Left ventricle myocardium superior (tissue), 1 donor: Measurements from ENCODE around the gene MGAT5. TPM values are rescaled to one million over a fixed set of nuclear protein-coding genes. Genes with fewer than 3 reads are reported as not detected.
"Not testable (repeated sequence)": the region's sequence is repeated elsewhere in the genome, so short reads cannot be mapped to it uniquely, and the experiment has no call there.

ENCODE experiments used
- ATAC-seq: fragments of 200-7000 bp; cut with Tn5 transposase; one replicate; pipeline ENCODE4 v1.9.1; 2020; ENCODE audit warnings: mild to moderate bottlenecking, moderate library complexity
- DNase-seq: peaks from one replicate; pipeline ENCODE4 v3.0.0-alpha.2; 2020
- intact Hi-C: fragments of 100-400 bp; cut with micrococcal nuclease; formaldehyde crosslinking; loops from one replicate; pipeline ENCODE4 v1.11.0; 2022
- total RNA-seq: library from RNA; stranded (reverse); fragmentation: NEBNext Ultra II Directional; extraction: Animal tissue kit (Norgen Biotek cat#: 25700); gene quantifications from one replicate; pipeline ENCODE4 v1.2.1, GENCODE V29; 2021
- donor health status: DM: no; HTN: yes; CAD: no; lungs with severe emphysema.

MGAT5 gene
- total RNA-seq, 1 donor from 2014 or later: 98.1 TPM

GRCh38 chr2:134462275-134462674, 208.4 kb downstream of the MGAT5 start:
- intact Hi-C loops: no loop called here
- DNase-seq (no peak), ATAC-seq (no peak)

DNA sequence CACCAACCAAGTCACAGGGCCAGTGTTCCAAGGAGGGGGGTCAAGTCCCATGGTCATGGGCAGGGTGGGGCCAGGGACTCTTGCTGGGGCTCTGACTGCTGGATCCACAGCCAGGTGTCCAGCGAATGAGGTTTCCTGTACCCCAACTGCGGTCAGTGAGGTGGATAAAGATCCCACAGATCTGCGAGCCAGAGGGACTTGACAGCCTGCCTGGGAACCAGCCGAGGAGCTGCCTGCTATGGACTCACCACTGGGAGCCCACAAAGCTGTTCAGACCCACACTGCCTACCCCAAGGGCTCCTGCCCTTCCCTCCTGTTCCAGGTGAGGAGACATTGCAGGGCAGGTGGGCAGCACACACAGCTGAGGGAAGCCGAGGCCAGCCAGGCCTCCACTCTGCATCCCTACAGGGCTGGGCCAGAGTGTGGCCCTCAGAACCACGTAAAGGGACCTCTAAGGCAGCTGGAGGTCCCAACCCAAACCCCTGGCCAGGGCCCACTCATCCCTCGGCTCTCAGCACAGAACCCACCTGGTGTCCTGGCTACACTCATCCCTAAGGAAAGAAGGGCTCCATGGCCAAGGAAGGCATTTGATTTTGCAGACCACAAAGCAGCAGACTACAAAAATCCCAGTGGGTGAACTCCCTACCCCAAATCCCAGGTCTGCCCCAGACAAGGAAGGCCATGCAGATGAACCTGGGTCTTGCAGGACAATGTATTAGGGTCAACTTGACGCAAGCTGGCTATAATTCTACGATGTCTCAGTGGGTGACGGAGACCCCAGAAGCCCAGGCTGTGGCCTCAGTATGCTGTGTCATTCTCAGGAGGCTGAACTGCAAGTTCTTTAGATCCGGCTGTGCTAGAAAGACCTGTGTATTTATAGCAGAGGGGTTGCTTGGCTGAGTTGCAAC, 209.2 kb downstream of the MGAT5 start:
- intact Hi-C loops: no loop called here
- no peak for ATAC-seq
- DNase-seq: no peak

DNA sequence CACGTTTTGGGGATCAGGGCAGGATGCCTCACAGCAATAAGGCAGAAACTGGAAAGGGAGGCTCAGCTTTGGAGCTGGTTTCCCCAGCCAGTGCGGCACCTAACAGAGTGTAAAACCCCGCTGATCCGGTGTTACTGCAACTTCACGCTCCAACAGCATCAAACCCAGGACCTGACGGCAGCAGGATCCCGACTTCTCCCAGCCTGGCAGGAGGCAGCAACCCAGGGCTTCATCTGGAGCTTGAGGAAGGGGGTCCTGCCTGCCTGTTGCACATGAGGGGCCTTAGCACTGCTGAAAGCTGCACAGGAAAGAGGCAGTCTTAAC, 209.8 kb downstream of the MGAT5 start:
- DNase-seq (no peak), ATAC-seq (no peak)
- intact Hi-C loops: no loop called here

- intact Hi-C loops: no loop called here
- DNase-seq (no peak), ATAC-seq (no peak)
Measured at GRCh38 chr2:134465228-134466105, 211.6 kb downstream of the MGAT5 start.

GRCh38 chr2:134466141-134466540, 212.3 kb downstream of the MGAT5 start:
- ATAC-seq: peak; percentile 36
- intact Hi-C loops: no loop called here
- DNase-seq: no peak

DNA sequence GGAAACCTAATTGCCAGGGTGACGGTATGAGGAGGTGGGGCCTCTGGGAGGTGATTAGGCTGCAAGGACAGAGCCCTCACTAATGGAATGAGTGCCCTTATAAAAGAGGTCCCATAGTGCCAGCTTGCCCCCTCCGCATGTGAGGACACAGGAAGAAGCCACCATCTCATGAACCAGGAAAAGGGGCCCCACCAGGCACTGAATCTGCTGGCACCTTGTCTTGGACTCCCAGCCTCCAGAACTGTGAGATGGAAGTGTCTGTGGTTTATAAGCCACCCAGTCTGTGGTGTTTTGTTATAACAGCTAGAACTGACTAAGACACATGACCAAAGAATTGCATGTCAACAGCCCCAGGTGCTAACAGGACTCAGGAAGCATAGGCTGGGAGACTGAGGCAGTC, 214.3 kb downstream of the MGAT5 start:
- intact Hi-C loops: no loop called here
- DNase-seq: no peak
- no peak for ATAC-seq

GRCh38 chr2:134468776-134469175, 214.9 kb downstream of the MGAT5 start:
- ATAC-seq: no peak
- intact Hi-C loops: no loop called here
- no peak for DNase-seq

- ATAC-seq: no peak
- intact Hi-C loops: no loop called here
- no peak for DNase-seq
Measured at GRCh38 chr2:134469516-134470115, 215.7 kb downstream of the MGAT5 start.

DNA sequence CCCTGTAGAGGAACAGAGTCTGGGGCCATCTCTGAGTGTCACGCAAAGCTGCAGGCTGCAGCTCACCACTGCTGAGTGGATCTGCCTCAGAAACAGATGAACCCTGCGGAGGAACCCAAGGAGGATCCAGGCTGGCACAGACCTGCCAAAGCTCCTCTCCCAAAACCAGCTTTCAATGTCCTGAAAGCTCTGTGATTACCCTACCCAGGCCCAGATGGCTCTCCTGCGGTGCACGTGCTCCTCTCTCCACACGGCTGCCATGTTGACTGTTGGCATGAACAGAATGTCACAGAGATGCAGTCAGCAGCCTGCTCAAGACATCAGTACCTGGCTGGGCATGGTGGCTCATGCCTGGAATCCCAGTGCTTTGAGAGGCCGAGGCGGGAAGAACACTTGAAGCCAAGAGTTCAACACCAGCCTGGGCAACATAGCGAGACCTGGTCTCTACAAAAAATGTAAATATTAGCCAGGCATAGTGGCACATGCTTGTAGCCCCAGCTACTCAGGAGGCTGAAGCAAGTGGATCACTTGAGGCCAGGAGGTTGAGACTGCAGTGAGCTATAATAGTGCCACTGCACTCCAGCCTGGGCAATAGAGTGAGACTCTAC, 216.8 kb downstream of the MGAT5 start:
- intact Hi-C loops: no loop called here
- no peak for DNase-seq
- ATAC-seq: no peak

GRCh38 chr2:134476982-134477381, 223.1 kb downstream of the MGAT5 start:
- ATAC-seq, DNase-seq, intact Hi-C loops: not testable (repeated sequence)

- ATAC-seq (no peak), DNase-seq (no peak)
- intact Hi-C loops: no loop called here
Measured at GRCh38 chr2:134479696-134480330, 225.9 kb downstream of the MGAT5 start.

DNA sequence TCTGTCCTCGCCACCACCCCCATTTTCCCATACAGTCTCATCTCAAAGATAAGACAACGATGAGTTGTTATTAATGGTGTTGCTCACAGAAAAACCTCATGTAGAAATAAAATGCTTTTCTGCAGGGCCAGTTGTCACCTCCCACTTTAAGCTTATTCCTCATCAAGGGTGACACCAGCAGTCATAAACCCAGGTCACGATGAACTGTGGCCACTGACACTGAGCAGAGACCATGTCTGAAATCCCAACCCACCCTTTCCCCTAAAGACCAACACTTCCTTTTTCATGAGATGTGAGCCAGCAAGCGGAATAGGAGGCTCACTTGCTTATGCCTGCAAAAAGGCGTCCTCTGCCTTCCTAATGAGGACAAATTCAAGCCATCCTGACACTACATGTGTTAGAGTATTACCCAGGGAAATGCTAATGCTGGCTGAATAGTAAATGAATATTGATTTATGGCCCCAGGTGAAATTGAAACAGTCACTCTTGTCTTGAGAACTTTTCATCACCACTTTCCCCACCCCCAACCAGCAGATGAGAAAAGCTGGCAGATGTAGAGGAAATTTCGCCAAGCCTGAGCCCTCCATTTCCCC, 228.4 kb downstream of the MGAT5 start:
- ATAC-seq: no peak
- intact Hi-C loops: no loop called here
- no peak for DNase-seq

DNA sequence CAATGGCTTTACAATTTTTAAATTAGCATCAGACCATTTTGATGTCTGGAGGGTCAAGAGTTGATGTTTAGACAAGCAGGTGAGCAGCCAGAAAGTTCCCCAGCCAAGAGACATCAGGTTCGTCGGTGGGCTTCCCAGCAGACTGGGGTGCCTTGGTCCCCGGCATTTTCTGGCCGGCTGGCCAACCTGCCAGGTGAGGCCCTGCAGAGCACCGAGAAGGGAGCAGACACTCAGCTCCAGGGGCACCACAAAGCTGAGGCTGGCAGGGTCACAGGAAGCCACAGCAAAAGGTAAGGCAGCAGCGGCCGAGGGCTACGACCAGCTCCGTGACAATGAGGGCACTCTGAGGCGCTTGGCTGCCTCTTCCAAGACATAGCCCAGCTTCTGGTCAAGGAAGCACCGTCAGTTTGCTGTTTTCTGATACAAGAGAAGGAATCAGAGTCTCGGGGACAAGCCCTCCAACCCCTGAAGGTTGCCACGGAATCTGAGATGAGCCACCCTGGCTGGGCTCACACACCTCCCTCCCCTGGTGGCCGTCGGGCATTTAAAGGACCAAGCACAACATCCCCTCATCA, 229.0 kb downstream of the MGAT5 start:
- intact Hi-C loops: no loop called here
- DNase-seq (no peak), ATAC-seq (no peak)

GRCh38 chr2:134489732-134490384, 236.0 kb downstream of the MGAT5 start:
- ATAC-seq: no peak
- intact Hi-C loops: no loop called here
- DNase-seq: no peak

GRCh38 chr2:134490559-134490958, 236.7 kb downstream of the MGAT5 start:
- intact Hi-C loops: no loop called here
- ATAC-seq (no peak), DNase-seq (no peak)

DNA sequence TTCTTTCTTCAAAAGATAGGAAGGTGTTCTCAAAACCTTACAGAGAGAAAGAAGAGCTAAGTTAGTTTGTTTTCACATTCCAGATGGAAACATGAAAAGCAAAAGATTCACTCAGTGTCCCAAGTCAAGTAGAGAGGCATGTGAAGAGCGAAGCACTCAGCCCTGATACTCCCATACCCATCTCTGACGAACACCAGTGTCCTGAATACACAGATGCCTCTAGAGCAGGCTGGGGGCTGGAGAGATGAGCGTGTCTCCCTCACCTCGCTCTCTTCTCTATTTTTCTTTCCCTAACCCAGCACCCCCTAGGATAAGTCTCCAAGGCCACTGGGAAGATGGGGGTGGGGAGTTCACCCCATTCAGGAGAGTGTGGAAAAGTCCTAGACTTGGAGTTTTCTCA, 237.2 kb downstream of the MGAT5 start:
- ATAC-seq (peak; percentile 27), DNase-seq (no peak)
- intact Hi-C loops: no loop called here

GRCh38 chr2:134491771-134492441, 238.0 kb downstream of the MGAT5 start:
- intact Hi-C loops: no loop called here
- DNase-seq (peak; percentile 40), ATAC-seq (peak; percentile 79)
